Caco-2 (cell line): ENCODE data around the gene TTC7B. TPM values are rescaled to one million over a fixed set of nuclear protein-coding genes. Genes with fewer than 3 reads are reported as not detected.

Source experiments
- BruUV-seq: library from RNA; stranded (reverse); fragments of 400-500 nt; replicated peaks from 2 replicates; lab custom pipeline; 2021; lab: Mats Ljungman, UMichigan
- CTCF ChIA-PET: fragments of 300-600 bp; sonication (Branson Sonifier 250); formaldehyde crosslinking; loops from one replicate; lab custom pipeline; 2022; ENCODE audit warnings: antibody characterized with exemption; lab: Charles Lee
- POLR2A ChIA-PET: fragments of 300-600 bp; sonication (Branson Sonifier 250); formaldehyde crosslinking; loops from one replicate; lab custom pipeline; 2022; ENCODE audit warnings: antibody characterized with exemption; lab: Charles Lee
- DNase-seq, 2 experiments: peaks; one replicate each; pipeline versions ENCODE4 v3.0.0 to v3.0.0-alpha.2; 2020 to 2022
- H3K27me3 ChIP-seq: replicated peaks from 2 replicates; pipeline ENCODE4 v1.6.0; 2011; ENCODE audit warnings: low read length; ENCODE audit not compliant: control insufficient read depth, insufficient read depth
- H3K36me3 ChIP-seq: 2 replicates; pipeline ENCODE4 v1.5.1; 2011; ENCODE audit warnings: low read length; ENCODE audit not compliant: control insufficient read depth, insufficient read depth
- H3K4me1 ChIP-seq: fragments of 250-450 bp; sonication (Bioruptor Pico); 2 replicates; pipeline ENCODE4 v1.5.1; 2020; ENCODE audit warnings: mild to moderate bottlenecking
- H3K4me3 ChIP-seq: 2 replicates; pipeline ENCODE4 v1.5.1; 2011; ENCODE audit warnings: low read depth, mild to moderate bottlenecking, control low read depth, low read length
- H3K9me3 ChIP-seq: fragments of 250-450 bp; sonication (Bioruptor Pico); 2 replicates; pipeline ENCODE4 v1.5.1; 2020; ENCODE audit warnings: mild to moderate bottlenecking, moderate library complexity
- H3K27ac Mint-ChIP-seq: one replicate; pipeline ENCODE4 v1.8.0; 2022; ENCODE audit warnings: mixed read lengths; ENCODE audit not compliant: unreplicated experiment
- H3K27me3 Mint-ChIP-seq: one replicate; pipeline ENCODE4 v1.8.0; 2022; ENCODE audit warnings: mixed read lengths; ENCODE audit not compliant: insufficient read depth, unreplicated experiment
- H3K36me3 Mint-ChIP-seq: one replicate; pipeline ENCODE4 v1.8.0; 2022; ENCODE audit warnings: mild to moderate bottlenecking, mixed read lengths; ENCODE audit not compliant: insufficient read depth, unreplicated experiment
- H3K4me1 Mint-ChIP-seq: one replicate; pipeline ENCODE4 v1.8.0; 2022; ENCODE audit warnings: low read depth, mixed read lengths; ENCODE audit not compliant: unreplicated experiment
- H3K4me3 Mint-ChIP-seq: one replicate; pipeline ENCODE4 v1.8.0; 2022; ENCODE audit warnings: mild to moderate bottlenecking, moderate library complexity, mixed read lengths; ENCODE audit not compliant: unreplicated experiment
- H3K9me3 Mint-ChIP-seq: one replicate; pipeline ENCODE4 v1.8.0; 2022; ENCODE audit warnings: mixed read lengths; ENCODE audit not compliant: unreplicated experiment
- CTCF ChIP-seq, 2 experiments: fragments of 200-600 bp in 1 of 2; IDR thresholded peaks; 1 replicate in 1 of 2; 2 replicates in 1 of 2; pipeline versions ENCODE4 v1.5.1 to v1.8.0; 2011 to 2022; ENCODE audit warnings: antibody characterized with exemption in 1 of 2, control low read depth in 1 of 2, inconsistent platforms in 1 of 2, low read depth in 1 of 2, low read length in 1 of 2, mild to moderate bottlenecking in 1 of 2, moderate library complexity in 1 of 2; ENCODE audit not compliant: insufficient read depth in 1 of 2, severe bottlenecking in 1 of 2, unreplicated experiment in 1 of 2
- intact Hi-C: fragments of 100-400 bp; cut with micrococcal nuclease; formaldehyde crosslinking; loops from one replicate; pipeline ENCODE4 v1.10.0; 2022; ENCODE audit not compliant: unreplicated experiment
- total RNA-seq: library from RNA; stranded (reverse); gene quantifications from 2 replicates; pipeline ENCODE4 v1.2.3, GENCODE V29; 2022

The TTC7B gene
- total RNA-seq, 1 experiment from 2014 or later: 28.5 TPM

GRCh38 chr14:90483571-90483974 lies 332.7 kb downstream of the TTC7B start:
- intact Hi-C loops: no loop called here
- DNase-seq: no peak
- no peaks in the 10 kb centered on the region for H3K36me3 ChIP-seq
- no TSS peak for BruUV-seq
- H3K27me3 ChIP-seq: no peaks in the 10 kb centered on the region
- H3K9me3 ChIP-seq: no peaks in the 10 kb centered on the region
- no peak overlapping the region for H3K4me3 Mint-ChIP-seq
- ChIA-PET CTCF (no interaction called here), POLR2A (no interaction called here)
- H3K27ac Mint-ChIP-seq: no peak overlapping the region
- no peaks in the 10 kb centered on the region for H3K36me3 Mint-ChIP-seq
- no peaks in the 10 kb centered on the region; the same call in 1 of the 2 replicates for H3K4me1 ChIP-seq
- H3K27me3 Mint-ChIP-seq: no peaks in the 10 kb centered on the region
- peaks cover 9% of the 10 kb centered on the region for H3K4me1 Mint-ChIP-seq
- no peaks in the 10 kb centered on the region for H3K9me3 Mint-ChIP-seq
- no peak overlapping the region for H3K4me3 ChIP-seq
- no peak for TF ChIP-seq CTCF (IDR thresholded peaks at IDR 0.05; ENCODE audit: insufficient read depth in 1 of 2, low read depth in 1 of 2, low read length in 1 of 2, severe bottlenecking in 1 of 2, unreplicated experiment in 1 of 2)

GRCh38 chr14:90483117-90483516 lies 333.1 kb downstream of the TTC7B start:
- TF ChIP-seq CTCF (IDR thresholded peaks at IDR 0.05; ENCODE audit: insufficient read depth in 1 of 2, low read depth in 1 of 2, low read length in 1 of 2, severe bottlenecking in 1 of 2, unreplicated experiment in 1 of 2): no peak
- no peak overlapping the region for H3K4me3 Mint-ChIP-seq
- no peak overlapping the region for H3K4me3 ChIP-seq
- BruUV-seq: no TSS peak
- H3K9me3 Mint-ChIP-seq: no peaks in the 10 kb centered on the region
- intact Hi-C loops: no loop called here
- no peak for DNase-seq
- no peaks in the 10 kb centered on the region for H3K36me3 Mint-ChIP-seq
- no peaks in the 10 kb centered on the region for H3K36me3 ChIP-seq
- H3K27me3 ChIP-seq: no peaks in the 10 kb centered on the region
- CTCF ChIA-PET: no interaction called here
- no peak overlapping the region for H3K27ac Mint-ChIP-seq
- H3K4me1 Mint-ChIP-seq: peaks cover 9% of the 10 kb centered on the region
- H3K27me3 Mint-ChIP-seq: no peaks in the 10 kb centered on the region
- no peaks in the 10 kb centered on the region for H3K9me3 ChIP-seq
- POLR2A ChIA-PET: no interaction called here
- no peaks in the 10 kb centered on the region; the same call in 1 of the 2 replicates for H3K4me1 ChIP-seq

- peaks cover 11% of the 10 kb centered on the region for H3K9me3 Mint-ChIP-seq
- H3K36me3 Mint-ChIP-seq: no peaks in the 10 kb centered on the region
- peaks cover 8% of the 10 kb centered on the region for H3K4me1 Mint-ChIP-seq
- DNase-seq: no peak
- POLR2A ChIA-PET: no interaction called here
- H3K27me3 Mint-ChIP-seq: no peaks in the 10 kb centered on the region
- CTCF ChIA-PET: no interaction called here
- Histone ChIP-seq H3K27me3 (no peaks in the 10 kb centered on the region), H3K9me3 (no peaks in the 10 kb centered on the region), H3K4me3 (no peak overlapping the region), H3K36me3 (no peaks in the 10 kb centered on the region), H3K4me1 (peaks cover 8% of the 10 kb centered on the region; the same call in 1 of the 2 replicates)
- H3K27ac Mint-ChIP-seq: no peak overlapping the region
- intact Hi-C loops: no loop called here
- no peak for TF ChIP-seq CTCF (IDR thresholded peaks at IDR 0.05; ENCODE audit: insufficient read depth in 1 of 2, low read depth in 1 of 2, low read length in 1 of 2, severe bottlenecking in 1 of 2, unreplicated experiment in 1 of 2)
- BruUV-seq: no TSS peak
- no peak overlapping the region for H3K4me3 Mint-ChIP-seq
Measured at GRCh38 chr14:90475298-90475697, 340.9 kb downstream of the TTC7B start.

Other genes starting within 250 kb of the TTC7B start
- gene RPS6KA5, start 244.2 kb upstream of the TTC7B start, total RNA-seq: 5.7 and 6.0 TPM in 2 replicates